SK-N-SH treated with all-trans-retinoic acid at 6 μM for 48 hours (cell line): ENCODE data around the gene CD276.

ENCODE experiments used
- ARNTL ChIP-seq: fragments of 450-650 bp; formaldehyde crosslinking; IDR thresholded peaks from 2 replicates; pipeline ENCODE4 v1.5.0; 2020; ENCODE audit warnings: low read depth, mild to moderate bottlenecking, moderate library complexity, borderline replicate concordance
- GLIS3 ChIP-seq: fragments of 250-450 bp; sonication (Bioruptor Pico); IDR thresholded peaks from 2 replicates; pipeline ENCODE4 v1.5.0; 2020; ENCODE audit warnings: mild to moderate bottlenecking, moderate library complexity
- ZFP30 ChIP-seq: fragments of 450-650 bp; formaldehyde crosslinking; IDR thresholded peaks from 2 replicates; pipeline ENCODE4 v1.5.0; 2022; ENCODE audit warnings: mild to moderate bottlenecking, moderate library complexity

- TF ChIP-seq GLIS3 (no peak), ARNTL (no peak), ZFP30 (CRISPR knock-in tag) (no peak)
Measured at GRCh38 chr15:73749971-73750370, 65.8 kb downstream of the CD276 start.
